Stimulated activated CD4-positive, alpha-beta T cell treated with anti-CD3 and anti-CD28 coated beads, TNF-alpha, amount 100 ng/mL, for 48 hours (primary cell): ENCODE data around the gene PACRG.

ENCODE experiments used
- DNase-seq, 3 donors: peaks; one replicate each; pipeline ENCODE4 v3.0.0-alpha.2; 2020; ENCODE audit warnings: low read depth in 3 of 3

PACRG gene

GRCh38 chr6:163285691-163286090 is 557.9 kb downstream of the PACRG start:
- DNase-seq = no peak

GRCh38 chr6:163287626-163288025 is 559.9 kb downstream of the PACRG start:
- DNase-seq = no peak

- no peak for DNase-seq
Observed at GRCh38 chr6:163288066-163288465, 560.3 kb downstream of the PACRG start.

- DNase-seq = no peak
Observed at GRCh38 chr6:163288915-163289314, 561.1 kb downstream of the PACRG start.

GRCh38 chr6:163289447-163289846 is 561.7 kb downstream of the PACRG start:
- no peak for DNase-seq

GRCh38 chr6:163290545-163291274 is 562.9 kb downstream of the PACRG start:
- DNase-seq = no peak

- DNase-seq = no peak
Observed at GRCh38 chr6:163291622-163292021, 563.8 kb downstream of the PACRG start.

GRCh38 chr6:163293286-163293685 is 565.5 kb downstream of the PACRG start:
- DNase-seq = no peak

GRCh38 chr6:163294734-163295133 is 567.0 kb downstream of the PACRG start:
- DNase-seq = no peak

GRCh38 chr6:163296835-163297519 is 569.2 kb downstream of the PACRG start:
- no peak for DNase-seq

GRCh38 chr6:163298079-163298830 is 570.5 kb downstream of the PACRG start:
- DNase-seq = no peak

GRCh38 chr6:163300838-163301237 is 573.1 kb downstream of the PACRG start:
- no peak for DNase-seq

GRCh38 chr6:163301726-163302635 is 574.2 kb downstream of the PACRG start:
- DNase-seq = no peak

- DNase-seq = no peak
Observed at GRCh38 chr6:163302747-163303146, 575.0 kb downstream of the PACRG start.

GRCh38 chr6:163306000-163306399 is 578.2 kb downstream of the PACRG start:
- DNase-seq = no peak

GRCh38 chr6:163308629-163309440 is 581.1 kb downstream of the PACRG start:
- no peak for DNase-seq

- no peak for DNase-seq
Observed at GRCh38 chr6:163309491-163310026, 581.8 kb downstream of the PACRG start.

- DNase-seq = no peak
Observed at GRCh38 chr6:163310096-163310972, 582.6 kb downstream of the PACRG start.

GRCh38 chr6:163310973-163311383 is 583.2 kb downstream of the PACRG start:
- no peak for DNase-seq
